ENCODE results near the gene TRIM47. TPM values are rescaled to one million over a fixed set of nuclear protein-coding genes. Genes with fewer than 3 reads are reported as not detected.
A peak's percentile ranks its signal among the peaks of the same experiment; 100 is the strongest.

Gene TRIM47
- total and polyA plus RNA-seq, 2 of the 13 experiments (the other 11 are each of a cell fraction or from before 2014, with no cell fraction given), result 33.5 to 82.0 TPM

DNA sequence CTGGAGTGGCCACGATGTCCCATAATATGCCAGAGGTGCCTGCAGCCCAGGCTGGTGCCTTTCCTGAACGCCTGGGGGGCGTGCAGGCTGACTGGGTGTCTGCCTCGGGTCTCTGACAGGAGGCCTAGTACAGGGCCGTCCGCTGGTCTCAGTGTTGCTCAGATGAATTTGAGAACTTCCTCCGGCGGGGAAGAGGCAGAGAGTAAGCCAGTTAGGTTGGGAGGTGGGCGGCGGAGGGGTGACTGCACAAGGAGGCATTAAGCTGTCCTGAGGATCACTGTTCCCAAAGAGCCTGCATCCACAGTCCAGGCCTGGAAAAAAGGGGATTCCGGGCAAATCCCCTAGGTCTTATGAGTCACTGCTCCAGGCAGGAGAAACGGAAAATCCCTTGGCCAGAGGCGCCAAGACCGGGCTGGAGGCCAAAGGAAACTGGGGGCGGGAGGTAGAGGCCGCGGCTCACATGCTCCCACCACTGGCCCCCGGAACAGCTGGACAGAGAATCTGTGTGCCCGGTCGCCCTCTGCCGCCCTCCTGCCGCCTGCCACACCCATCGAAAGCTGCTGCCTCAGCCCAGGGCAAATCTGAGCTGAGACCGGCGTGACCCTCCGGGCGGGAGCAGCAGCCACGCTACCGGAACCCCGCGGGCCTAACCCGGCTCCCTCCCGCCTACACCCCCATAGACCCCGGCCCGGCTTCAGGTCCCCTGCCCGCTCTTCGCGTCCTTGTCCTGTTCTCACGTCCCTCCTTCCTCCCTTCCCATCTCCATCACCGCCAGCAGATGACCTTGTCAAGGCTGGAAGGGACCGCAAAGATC is 1.2 kb downstream of the TRIM47 start (continued):
- TF ChIP-seq, protein P1, sequence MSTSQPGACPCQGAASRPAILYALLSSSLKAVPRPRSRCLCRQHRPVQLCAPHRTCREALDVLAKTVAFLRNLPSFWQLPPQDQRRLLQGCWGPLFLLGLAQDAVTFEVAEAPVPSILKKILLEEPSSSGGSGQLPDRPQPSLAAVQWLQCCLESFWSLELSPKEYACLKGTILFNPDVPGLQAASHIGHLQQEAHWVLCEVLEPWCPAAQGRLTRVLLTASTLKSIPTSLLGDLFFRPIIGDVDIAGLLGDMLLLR (CRISPR knock-in tag; IDR thresholded peaks at IDR 0.05), result no peak; the same call in 1 of the 2 replicates
- TF ChIP-seq, protein P2, sequence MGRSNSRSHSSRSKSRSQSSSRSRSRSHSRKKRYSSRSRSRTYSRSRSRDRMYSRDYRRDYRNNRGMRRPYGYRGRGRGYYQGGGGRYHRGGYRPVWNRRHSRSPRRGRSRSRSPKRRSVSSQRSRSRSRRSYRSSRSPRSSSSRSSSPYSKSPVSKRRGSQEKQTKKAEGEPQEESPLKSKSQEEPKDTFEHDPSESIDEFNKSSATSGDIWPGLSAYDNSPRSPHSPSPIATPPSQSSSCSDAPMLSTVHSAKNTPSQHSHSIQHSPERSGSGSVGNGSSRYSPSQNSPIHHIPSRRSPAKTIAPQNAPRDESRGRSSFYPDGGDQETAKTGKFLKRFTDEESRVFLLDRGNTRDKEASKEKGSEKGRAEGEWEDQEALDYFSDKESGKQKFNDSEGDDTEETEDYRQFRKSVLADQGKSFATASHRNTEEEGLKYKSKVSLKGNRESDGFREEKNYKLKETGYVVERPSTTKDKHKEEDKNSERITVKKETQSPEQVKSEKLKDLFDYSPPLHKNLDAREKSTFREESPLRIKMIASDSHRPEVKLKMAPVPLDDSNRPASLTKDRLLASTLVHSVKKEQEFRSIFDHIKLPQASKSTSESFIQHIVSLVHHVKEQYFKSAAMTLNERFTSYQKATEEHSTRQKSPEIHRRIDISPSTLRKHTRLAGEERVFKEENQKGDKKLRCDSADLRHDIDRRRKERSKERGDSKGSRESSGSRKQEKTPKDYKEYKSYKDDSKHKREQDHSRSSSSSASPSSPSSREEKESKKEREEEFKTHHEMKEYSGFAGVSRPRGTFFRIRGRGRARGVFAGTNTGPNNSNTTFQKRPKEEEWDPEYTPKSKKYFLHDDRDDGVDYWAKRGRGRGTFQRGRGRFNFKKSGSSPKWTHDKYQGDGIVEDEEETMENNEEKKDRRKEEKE (IDR thresholded peaks at IDR 0.05), result no peak
- TF ChIP-seq ATRX (CRISPR knock-in tag; IDR thresholded peaks at IDR 0.05; ENCODE audit: borderline replicate concordance), result no peak; the same call in 1 of the 2 replicates
- TF ChIP-seq ZNF484 (CRISPR knock-in tag; IDR thresholded peaks at IDR 0.05; ENCODE audit: borderline replicate concordance, low read depth), result no peak; the same call in 1 of the 2 replicates
- no peak for TF ChIP-seq ZSCAN9 (CRISPR knock-in tag; IDR thresholded peaks at IDR 0.05; ENCODE audit: borderline replicate concordance)
- peak; percentile 78 for TF ChIP-seq ASH2L (IDR thresholded peaks at IDR 0.05; ENCODE audit: insufficient read length, low read depth, low read length)
- TF ChIP-seq, protein P3, sequence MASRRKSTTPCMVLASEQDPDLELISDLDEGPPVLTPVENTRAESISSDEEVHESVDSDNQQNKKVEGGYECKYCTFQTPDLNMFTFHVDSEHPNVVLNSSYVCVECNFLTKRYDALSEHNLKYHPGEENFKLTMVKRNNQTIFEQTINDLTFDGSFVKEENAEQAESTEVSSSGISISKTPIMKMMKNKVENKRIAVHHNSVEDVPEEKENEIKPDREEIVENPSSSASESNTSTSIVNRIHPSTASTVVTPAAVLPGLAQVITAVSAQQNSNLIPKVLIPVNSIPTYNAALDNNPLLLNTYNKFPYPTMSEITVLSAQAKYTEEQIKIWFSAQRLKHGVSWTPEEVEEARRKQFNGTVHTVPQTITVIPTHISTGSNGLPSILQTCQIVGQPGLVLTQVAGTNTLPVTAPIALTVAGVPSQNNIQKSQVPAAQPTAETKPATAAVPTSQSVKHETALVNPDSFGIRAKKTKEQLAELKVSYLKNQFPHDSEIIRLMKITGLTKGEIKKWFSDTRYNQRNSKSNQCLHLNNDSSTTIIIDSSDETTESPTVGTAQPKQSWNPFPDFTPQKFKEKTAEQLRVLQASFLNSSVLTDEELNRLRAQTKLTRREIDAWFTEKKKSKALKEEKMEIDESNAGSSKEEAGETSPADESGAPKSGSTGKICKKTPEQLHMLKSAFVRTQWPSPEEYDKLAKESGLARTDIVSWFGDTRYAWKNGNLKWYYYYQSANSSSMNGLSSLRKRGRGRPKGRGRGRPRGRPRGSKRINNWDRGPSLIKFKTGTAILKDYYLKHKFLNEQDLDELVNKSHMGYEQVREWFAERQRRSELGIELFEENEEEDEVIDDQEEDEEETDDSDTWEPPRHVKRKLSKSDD (CRISPR knock-in tag; IDR thresholded peaks at IDR 0.05; ENCODE audit: low read depth), result no peak
- TF ChIP-seq, protein P4, sequence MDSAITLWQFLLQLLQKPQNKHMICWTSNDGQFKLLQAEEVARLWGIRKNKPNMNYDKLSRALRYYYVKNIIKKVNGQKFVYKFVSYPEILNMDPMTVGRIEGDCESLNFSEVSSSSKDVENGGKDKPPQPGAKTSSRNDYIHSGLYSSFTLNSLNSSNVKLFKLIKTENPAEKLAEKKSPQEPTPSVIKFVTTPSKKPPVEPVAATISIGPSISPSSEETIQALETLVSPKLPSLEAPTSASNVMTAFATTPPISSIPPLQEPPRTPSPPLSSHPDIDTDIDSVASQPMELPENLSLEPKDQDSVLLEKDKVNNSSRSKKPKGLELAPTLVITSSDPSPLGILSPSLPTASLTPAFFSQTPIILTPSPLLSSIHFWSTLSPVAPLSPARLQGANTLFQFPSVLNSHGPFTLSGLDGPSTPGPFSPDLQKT (CRISPR knock-in tag; IDR thresholded peaks at IDR 0.05; ENCODE audit: borderline replicate concordance), result no peak
- no peak; the same call in 1 of the 2 replicates for TF ChIP-seq JUN (CRISPR knock-in tag; IDR thresholded peaks at IDR 0.05)
- no peak for TF ChIP-seq GTF2F1 (IDR thresholded peaks at IDR 0.05; ENCODE audit: low read length)
- no peak for TF ChIP-seq ZNF451 (CRISPR knock-in tag; IDR thresholded peaks at IDR 0.05)
- TF ChIP-seq, protein P5, sequence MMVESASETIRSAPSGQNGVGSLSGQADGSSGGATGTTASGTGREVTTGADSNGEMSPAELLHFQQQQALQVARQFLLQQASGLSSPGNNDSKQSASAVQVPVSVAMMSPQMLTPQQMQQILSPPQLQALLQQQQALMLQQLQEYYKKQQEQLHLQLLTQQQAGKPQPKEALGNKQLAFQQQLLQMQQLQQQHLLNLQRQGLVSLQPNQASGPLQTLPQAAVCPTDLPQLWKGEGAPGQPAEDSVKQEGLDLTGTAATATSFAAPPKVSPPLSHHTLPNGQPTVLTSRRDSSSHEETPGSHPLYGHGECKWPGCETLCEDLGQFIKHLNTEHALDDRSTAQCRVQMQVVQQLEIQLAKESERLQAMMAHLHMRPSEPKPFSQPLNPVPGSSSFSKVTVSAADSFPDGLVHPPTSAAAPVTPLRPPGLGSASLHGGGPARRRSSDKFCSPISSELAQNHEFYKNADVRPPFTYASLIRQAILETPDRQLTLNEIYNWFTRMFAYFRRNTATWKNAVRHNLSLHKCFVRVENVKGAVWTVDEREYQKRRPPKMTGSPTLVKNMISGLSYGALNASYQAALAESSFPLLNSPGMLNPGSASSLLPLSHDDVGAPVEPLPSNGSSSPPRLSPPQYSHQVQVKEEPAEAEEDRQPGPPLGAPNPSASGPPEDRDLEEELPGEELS (CRISPR knock-in tag; IDR thresholded peaks at IDR 0.05), result no peak
- peak; percentile 71 for TF ChIP-seq SAP130 (CRISPR knock-in tag; IDR thresholded peaks at IDR 0.05; ENCODE audit: low read depth)
- TF ChIP-seq ZNF670 (CRISPR knock-in tag; IDR thresholded peaks at IDR 0.05; ENCODE audit: borderline replicate concordance), result peak; percentile 72
- TF ChIP-seq NR2F2 (IDR thresholded peaks at IDR 0.05; ENCODE audit: borderline replicate concordance, low read depth), result no peak
- TF ChIP-seq, protein P6, sequence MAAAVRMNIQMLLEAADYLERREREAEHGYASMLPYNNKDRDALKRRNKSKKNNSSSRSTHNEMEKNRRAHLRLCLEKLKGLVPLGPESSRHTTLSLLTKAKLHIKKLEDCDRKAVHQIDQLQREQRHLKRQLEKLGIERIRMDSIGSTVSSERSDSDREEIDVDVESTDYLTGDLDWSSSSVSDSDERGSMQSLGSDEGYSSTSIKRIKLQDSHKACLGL (CRISPR knock-in tag; IDR thresholded peaks at IDR 0.05), result no peak; the same call in 1 of the 2 replicates
- no peak for TF ChIP-seq ZNF383 (CRISPR knock-in tag; IDR thresholded peaks at IDR 0.05; ENCODE audit: borderline replicate concordance)

All from HepG2 (cell line).